Panc1 (cell line): ENCODE results near the gene FH. TPM values are rescaled to one million over a fixed set of nuclear protein-coding genes. Genes with fewer than 3 reads are reported as not detected.

Experiments
- ATAC-seq: fragments of 200-7000 bp; cut with Tn5 transposase; 2 replicates; pipeline ENCODE4 v1.9.1; 2020; ENCODE audit warnings: mild to moderate bottlenecking, moderate library complexity
- BruUV-seq: library from RNA; stranded (reverse); fragments of 400-500 nt; replicated peaks from 2 replicates; lab custom pipeline; 2021; lab: Mats Ljungman, UMichigan
- CTCF ChIA-PET: fragments of 300-600 bp; sonication (Branson Sonifier 250); formaldehyde crosslinking; loops from one replicate; lab custom pipeline; 2022; ENCODE audit warnings: antibody characterized with exemption; lab: Charles Lee
- POLR2A ChIA-PET: fragments of 300-600 bp; sonication (Branson Sonifier 250); formaldehyde crosslinking; loops from one replicate; lab custom pipeline; 2022; ENCODE audit warnings: antibody characterized with exemption; lab: Charles Lee
- DNase-seq: peaks from one replicate; pipeline ENCODE4 v3.0.0-alpha.2; 2010; ENCODE audit warnings: low read depth, low spot score
- H3K27ac ChIP-seq: 2 replicates; pipeline ENCODE4 v1.5.1; 2011; ENCODE audit warnings: mild to moderate bottlenecking, low read length, inconsistent platforms
- H3K27me3 ChIP-seq: fragments of 200-500 bp; sonication (Bioruptor generic); 2 replicates; pipeline ENCODE4 v1.6.0; 2014; ENCODE audit warnings: low read length, inconsistent platforms; ENCODE audit not compliant: control insufficient read depth, insufficient read depth
- H3K36me3 ChIP-seq: fragments of 200-500 bp; sonication (Bioruptor generic); 2 replicates; pipeline ENCODE4 v1.5.1; 2014; ENCODE audit warnings: inconsistent platforms, mild to moderate bottlenecking, low read length, moderate library complexity; ENCODE audit not compliant: control insufficient read depth, insufficient read depth
- H3K4me1 ChIP-seq: 2 replicates; pipeline ENCODE4 v1.5.1; 2011; ENCODE audit warnings: inconsistent platforms, mild to moderate bottlenecking, low read length, moderate library complexity; ENCODE audit not compliant: control insufficient read depth, insufficient read depth
- H3K4me3 ChIP-seq, 2 experiments: 2 replicates each; pipeline ENCODE4 v1.5.1; 2011 to 2012; ENCODE audit warnings: low read depth in 2 of 2, low read length in 2 of 2, mild to moderate bottlenecking in 2 of 2, inconsistent platforms in 1 of 2, moderate library complexity in 1 of 2
- H3K9me3 ChIP-seq: fragments of 200-500 bp; sonication (Bioruptor generic); 2 replicates; pipeline ENCODE4 v1.5.1; 2014; ENCODE audit warnings: low read depth, mild to moderate bottlenecking, inconsistent platforms, low read length, moderate library complexity; ENCODE audit not compliant: control insufficient read depth, insufficient read depth
- CTCF ChIP-seq: fragments of 450-650 bp; IDR thresholded peaks from 2 replicates; pipeline ENCODE4 v1.5.1; 2017; ENCODE audit warnings: mild to moderate bottlenecking
- POLR2AphosphoS5 ChIP-seq: IDR thresholded peaks from 2 replicates; pipeline ENCODE4 v1.6.1; 2012; ENCODE audit warnings: mild to moderate bottlenecking, low read depth, low read length, moderate library complexity
- REST ChIP-seq, 2 experiments: IDR thresholded peaks; 2 replicates each; pipeline ENCODE4 v1.6.1; 2011 to 2012; ENCODE audit warnings: low read depth in 2 of 2, control low read depth in 1 of 2, low read length in 1 of 2, mild to moderate bottlenecking in 1 of 2, moderate library complexity in 1 of 2; ENCODE audit not compliant: insufficient read depth in 1 of 2
- SIN3A ChIP-seq: IDR thresholded peaks from 2 replicates; pipeline ENCODE4 v1.6.1; 2012; ENCODE audit warnings: low read depth, mild to moderate bottlenecking, low read length, moderate library complexity, borderline replicate concordance; ENCODE audit not compliant: insufficient read depth
- TCF7L2 ChIP-seq: IDR thresholded peaks from 2 replicates; pipeline ENCODE4 v1.6.1; 2011; ENCODE audit warnings: mild to moderate bottlenecking, low read depth, low read length, inconsistent platforms
- in situ Hi-C: cut with HindIII; loops from 2 replicates; pipeline ENCODE4 v1.10.0; 2016; ENCODE audit warnings: low sequenced_read_pairs, low pct_unique_long_range_greater_than_20kb
- intact Hi-C: fragments of 100-400 bp; cut with micrococcal nuclease; formaldehyde crosslinking; loops from one replicate; pipeline ENCODE4 v1.10.0; 2022; ENCODE audit not compliant: unreplicated experiment
- total RNA-seq: library from RNA; stranded (reverse); gene quantifications from one replicate; pipeline ENCODE4 v1.2.1, GENCODE V29; 2021; ENCODE audit not compliant: unreplicated experiment

The FH gene
- total RNA-seq, 1 experiment from 2014 or later, result 87.1 TPM

DNA sequence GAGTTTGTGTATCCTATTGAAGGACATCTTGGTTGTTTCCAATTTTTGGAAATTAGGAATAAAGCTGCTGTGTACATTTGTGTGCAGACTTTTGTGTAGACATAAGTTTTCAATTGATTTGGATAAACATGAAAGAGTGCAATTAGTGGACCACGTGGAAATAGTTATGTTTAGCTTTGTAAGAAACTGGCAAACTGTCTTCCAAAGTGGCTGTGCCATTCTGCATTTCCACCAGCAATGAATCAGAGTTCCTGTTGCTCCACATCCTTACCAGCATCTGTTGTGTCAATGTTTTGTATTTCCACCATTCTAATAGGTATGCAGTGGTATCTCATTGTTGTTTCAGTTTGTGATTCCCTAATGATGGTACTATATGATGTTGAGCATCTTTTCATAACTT, 46.5 kb downstream of the FH start:
- Histone ChIP-seq H3K4me1 (no peaks in the 10 kb centered on the region), H3K27ac (no peak overlapping the region), H3K36me3 (no peaks in the 10 kb centered on the region), H3K27me3 (no peaks in the 10 kb centered on the region), H3K9me3 (no peaks in the 10 kb centered on the region), H3K4me3 (no peak overlapping the region)
- ATAC-seq (no peak), DNase-seq (no peak)
- ChIA-PET CTCF (no interaction called here), POLR2A (no interaction called here)
- BruUV-seq, result no TSS peak
- TF ChIP-seq CTCF (no peak), POLR2AphosphoS5 (no peak), REST (IDR thresholded peaks at IDR 0.05; ENCODE audit: insufficient read depth in 1 of 2, low read depth in 2 of 2, low read length in 1 of 2) (no peak), TCF7L2 (no peak), SIN3A (no peak)
- intact Hi-C loops (no loop called here), in situ Hi-C loops (no loop called here)

DNA sequence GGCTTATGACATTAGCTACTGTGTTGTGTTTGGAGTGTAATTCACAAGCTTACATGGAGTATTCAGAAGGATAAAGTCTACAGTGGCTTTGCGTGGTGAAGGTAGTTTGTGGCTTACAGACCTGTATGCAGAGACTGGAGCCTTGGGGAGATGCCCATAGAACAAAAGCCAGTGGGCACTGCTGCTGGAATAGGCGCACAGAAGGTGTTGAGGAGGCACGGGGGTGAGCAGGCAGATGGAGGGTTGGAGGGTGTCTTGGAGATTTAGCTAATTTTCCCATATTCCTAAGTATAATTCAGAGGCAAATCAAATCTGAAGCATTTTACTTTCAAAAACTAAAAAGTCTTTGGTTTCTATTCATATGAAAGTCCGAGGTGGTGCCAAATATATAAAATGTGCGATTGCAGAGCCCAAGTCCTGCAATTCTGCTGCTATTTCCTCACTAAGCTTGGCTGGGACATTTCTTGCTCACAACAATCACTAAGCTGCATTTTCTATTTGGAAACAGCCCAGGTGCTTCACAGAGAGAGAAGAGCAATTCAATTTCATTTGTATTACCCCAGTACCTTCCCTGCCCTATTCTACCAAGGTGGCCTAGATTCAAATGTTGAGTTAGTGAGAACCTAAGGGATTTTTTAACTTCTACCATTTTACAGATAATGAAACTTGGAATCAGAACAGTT, 48.5 kb downstream of the FH start:
- no TSS peak for BruUV-seq
- TF ChIP-seq CTCF, result no peak
- TF ChIP-seq POLR2AphosphoS5, result no peak
- TF ChIP-seq TCF7L2, result no peak
- no peak for TF ChIP-seq SIN3A
- TF ChIP-seq REST (IDR thresholded peaks at IDR 0.05; ENCODE audit: insufficient read depth in 1 of 2, low read depth in 2 of 2, low read length in 1 of 2), result no peak
- DNase-seq (no peak), ATAC-seq (no peak)
- CTCF ChIA-PET, result no interaction called here
- intact Hi-C loops (no loop called here), in situ Hi-C loops (no loop called here)
- no peak overlapping the region for H3K27ac ChIP-seq
- no peak overlapping the region for H3K4me3 ChIP-seq
- H3K36me3 ChIP-seq, result no peaks in the 10 kb centered on the region
- H3K4me1 ChIP-seq, result no peaks in the 10 kb centered on the region
- POLR2A ChIA-PET, result no interaction called here
- H3K9me3 ChIP-seq, result no peaks in the 10 kb centered on the region
- H3K27me3 ChIP-seq, result no peaks in the 10 kb centered on the region
